Epithelial cell of esophagus (primary cell): ENCODE results near the gene B3GAT3.

ENCODE experiments used
- DNase-seq: peaks from one replicate; pipeline ENCODE4 v3.0.0; 2010; ENCODE audit warnings: low read depth
- H3K4me3 ChIP-seq: 2 replicates; pipeline ENCODE4 v1.5.1; 2011; ENCODE audit warnings: mild to moderate bottlenecking, low read length, control low read depth
- TF ChIP-seq, protein P1 (sequence below): IDR thresholded peaks from 2 replicates; pipeline ENCODE4 v1.5.1; 2011; ENCODE audit warnings: low read depth, mild to moderate bottlenecking, low read length, control low read depth, inconsistent platforms; ENCODE audit not compliant: insufficient read depth; ENCODE audit errors: missing control alignments

B3GAT3 gene

DNA sequence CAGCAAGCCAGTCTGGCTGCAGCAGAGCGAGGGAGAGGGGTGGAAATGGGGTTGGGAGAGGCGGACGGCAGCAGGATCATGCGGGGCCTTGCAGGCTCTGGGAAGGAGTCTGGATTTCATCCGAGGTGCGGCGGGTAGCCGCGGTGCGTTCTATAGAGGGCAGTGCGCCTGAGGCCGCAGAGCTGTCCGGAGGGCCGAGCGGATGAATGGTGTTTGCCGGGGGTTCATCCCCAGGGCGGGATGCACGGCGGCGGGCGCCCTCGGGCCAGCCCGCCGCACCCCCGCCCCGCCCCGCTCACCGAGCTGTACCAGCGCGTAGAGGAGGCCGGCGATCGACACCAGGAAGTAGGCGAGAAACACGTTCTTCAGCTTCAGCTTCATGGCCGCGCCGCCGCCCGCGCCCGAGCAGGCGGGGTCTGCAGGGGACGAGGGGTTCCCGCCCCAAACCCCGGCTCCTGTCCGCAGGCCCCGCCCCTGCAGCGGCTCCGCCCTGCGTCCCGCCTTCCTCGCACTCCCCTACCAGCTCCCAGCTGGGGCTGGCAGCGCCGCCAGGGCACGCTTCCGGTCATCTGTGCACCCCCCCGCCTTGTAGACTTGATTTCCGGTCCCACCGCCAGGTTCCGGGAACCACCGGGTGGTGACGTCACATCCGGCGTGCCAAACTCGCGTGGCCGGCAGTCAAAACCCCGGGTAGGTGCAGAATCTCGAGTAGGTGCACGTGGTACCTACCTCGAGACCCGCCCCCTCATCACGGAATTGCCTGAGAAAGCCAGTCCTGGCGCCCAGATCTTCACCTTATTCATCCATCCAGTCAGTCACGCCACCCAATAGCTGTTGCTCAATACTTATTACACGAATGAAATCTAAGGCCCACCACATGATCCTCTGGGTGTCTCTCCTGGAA is at the start of gene B3GAT3:
Gene B3GAT3, minus strand, starts transcription at position 420 of the 904 bp plus-strand sequence. Its CDS starts 39 bp downstream, at position 381.
- TF ChIP-seq, protein P1, sequence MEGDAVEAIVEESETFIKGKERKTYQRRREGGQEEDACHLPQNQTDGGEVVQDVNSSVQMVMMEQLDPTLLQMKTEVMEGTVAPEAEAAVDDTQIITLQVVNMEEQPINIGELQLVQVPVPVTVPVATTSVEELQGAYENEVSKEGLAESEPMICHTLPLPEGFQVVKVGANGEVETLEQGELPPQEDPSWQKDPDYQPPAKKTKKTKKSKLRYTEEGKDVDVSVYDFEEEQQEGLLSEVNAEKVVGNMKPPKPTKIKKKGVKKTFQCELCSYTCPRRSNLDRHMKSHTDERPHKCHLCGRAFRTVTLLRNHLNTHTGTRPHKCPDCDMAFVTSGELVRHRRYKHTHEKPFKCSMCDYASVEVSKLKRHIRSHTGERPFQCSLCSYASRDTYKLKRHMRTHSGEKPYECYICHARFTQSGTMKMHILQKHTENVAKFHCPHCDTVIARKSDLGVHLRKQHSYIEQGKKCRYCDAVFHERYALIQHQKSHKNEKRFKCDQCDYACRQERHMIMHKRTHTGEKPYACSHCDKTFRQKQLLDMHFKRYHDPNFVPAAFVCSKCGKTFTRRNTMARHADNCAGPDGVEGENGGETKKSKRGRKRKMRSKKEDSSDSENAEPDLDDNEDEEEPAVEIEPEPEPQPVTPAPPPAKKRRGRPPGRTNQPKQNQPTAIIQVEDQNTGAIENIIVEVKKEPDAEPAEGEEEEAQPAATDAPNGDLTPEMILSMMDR: no peak
- peak within 1 kb of the TSS; percentile 88 for H3K4me3 ChIP-seq
- peak; percentile 99 for DNase-seq

DNA sequence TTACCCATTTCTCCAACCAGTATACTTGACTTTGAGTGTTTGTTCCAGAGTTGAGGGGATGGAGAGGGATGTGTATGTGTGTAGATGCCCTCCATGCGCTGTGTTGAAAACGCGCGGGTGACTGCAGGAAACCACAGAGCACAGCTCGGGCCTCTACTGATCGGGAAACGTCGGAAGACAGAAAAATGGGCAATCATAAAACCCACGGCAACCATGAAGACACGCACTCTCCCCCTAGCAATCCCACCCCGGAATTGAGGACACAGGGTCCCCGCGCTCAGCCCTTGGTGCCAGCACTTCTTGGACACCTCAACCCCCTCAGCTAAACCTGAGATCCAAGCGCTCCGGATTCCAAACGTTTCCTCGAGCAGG is 49.4 kb upstream of the B3GAT3 start:
- peak overlapping the region; percentile 89 for H3K4me3 ChIP-seq
- TF ChIP-seq, protein P1: no peak
- DNase-seq: no peak

DNA sequence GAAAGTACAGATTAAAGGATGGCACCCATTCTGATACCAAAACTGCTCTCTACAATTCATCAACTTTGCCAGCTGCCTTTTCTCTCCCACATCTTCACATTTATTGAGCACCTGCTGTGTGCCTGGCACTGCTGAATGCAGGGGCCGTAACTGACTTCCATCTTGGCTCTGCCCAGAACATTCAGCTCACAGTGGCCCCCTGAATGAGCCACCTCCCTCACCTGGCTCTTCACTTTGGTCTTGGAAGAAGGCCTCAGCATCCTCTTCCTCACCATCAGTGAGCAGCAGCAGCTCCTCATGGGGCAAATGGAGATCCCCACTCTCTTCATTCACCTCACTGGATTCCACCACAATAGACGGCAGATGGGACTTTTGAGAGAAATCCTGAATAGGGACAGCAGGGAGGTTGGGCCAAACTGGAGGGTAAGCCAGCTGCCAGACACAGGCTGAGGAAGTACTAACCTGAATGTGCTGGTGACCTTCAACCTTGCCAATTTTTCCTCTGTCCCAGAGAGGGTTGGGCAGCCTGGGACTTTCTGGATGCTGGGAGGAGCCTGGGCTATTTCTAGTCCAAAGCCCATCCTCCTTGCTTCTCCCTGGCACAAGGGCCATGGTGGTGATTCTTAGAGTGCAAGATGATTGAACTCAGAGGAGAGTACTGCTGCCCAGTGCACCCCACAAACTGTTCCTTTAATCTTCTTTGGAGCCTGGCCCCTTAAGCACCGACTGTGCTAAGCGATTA is 47.8 kb upstream of the B3GAT3 start:
- no peak overlapping the region for H3K4me3 ChIP-seq
- TF ChIP-seq, protein P1: no peak
- DNase-seq: no peak

DNA sequence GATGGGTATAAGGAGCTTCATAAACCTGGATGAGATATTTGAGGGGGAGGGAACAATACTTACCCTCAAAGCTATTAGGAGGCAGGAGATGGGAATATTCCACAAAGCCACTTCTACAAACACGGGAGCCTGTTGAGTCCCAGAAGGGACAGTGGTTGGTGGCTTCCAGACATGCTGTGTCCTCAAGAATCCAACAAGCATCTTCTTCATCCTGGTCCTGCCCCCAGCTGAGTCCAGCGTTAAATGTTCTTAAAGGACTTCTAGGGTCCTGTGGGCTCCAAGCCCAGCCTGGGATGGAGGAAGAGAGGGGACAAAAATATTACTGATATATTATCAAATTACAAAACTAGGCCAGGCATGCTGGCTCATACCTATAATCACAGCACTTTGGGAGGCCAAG is 45.7 kb upstream of the B3GAT3 start:
- H3K4me3 ChIP-seq: peak overlapping the region; percentile 99
- no peak for DNase-seq
- TF ChIP-seq, protein P1: no peak

DNA sequence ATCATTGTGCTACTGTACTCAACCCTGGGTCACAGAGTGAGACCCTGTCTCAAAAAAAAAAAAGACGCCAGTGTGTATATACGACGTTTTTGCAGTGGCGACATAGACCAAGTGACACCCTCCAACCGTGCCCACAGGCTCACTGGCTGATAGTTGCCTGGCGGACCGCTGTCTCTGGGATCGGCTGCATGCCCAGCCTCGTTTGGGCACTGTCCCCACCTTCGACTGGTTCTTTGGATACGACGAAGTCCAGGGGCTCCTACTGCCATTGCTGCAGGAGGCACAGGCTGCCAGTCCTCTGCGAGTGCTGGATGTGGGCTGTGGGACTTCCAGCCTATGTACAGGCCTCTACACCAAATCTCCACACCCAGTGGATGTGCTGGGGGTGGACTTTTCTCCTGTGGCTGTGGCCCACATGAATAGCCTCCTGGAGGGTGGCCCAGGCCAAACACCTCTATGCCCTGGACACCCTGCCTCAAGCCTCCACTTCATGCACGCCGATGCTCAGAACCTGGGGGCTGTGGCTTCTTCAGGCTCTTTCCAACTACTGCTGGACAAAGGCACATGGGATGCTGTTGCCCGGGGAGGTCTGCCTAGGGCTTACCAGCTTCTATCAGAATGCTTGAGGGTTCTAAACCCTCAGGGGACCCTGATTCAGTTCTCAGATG is 44.6 kb upstream of the B3GAT3 start:
- TF ChIP-seq, protein P1: no peak
- DNase-seq: no peak
- H3K4me3 ChIP-seq: peak overlapping the region; percentile 99

DNA sequence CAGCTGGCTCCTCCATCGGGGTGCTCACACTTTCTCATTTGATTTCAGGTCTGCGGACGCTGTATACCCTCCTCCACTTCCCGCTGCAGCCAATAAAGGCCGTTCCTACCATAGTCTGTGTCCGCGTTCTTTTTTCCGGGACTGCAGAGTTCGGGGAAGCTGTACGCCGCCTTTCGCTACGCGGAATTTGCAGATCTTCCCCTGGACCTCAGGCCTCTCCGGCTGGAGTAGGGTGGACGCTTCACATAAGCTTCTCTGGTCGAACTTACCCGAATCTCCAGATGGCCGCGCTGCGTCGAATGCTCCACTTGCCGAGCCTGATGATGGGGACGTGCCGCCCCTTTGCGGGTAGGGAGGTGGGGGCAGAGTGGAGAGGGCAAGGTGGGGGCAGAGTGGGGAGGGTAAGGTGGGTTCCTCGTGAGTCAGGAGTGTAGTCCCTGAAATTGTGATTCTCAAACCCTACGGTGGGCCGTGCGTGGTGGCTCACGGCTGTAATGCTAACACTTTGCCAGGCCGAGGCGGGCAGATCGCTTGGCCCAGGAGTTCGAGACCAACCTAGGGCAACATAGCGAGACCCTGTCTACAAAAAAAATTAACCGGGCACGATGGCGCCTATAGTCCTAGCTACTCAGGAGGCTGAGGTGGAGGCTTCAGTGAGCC is 43.9 kb upstream of the B3GAT3 start:
- peak; percentile 34 for DNase-seq
- TF ChIP-seq, protein P1: no peak
- H3K4me3 ChIP-seq: peak overlapping the region; percentile 99
